Hindlimb muscle (tissue), 1 donor: ENCODE data around the gene XRRA1. TPM values are rescaled to one million over a fixed set of nuclear protein-coding genes. Genes with fewer than 3 reads are reported as not detected.

Experiments used
- DNase-seq: peaks from one replicate; pipeline ENCODE4 v3.0.0-alpha.2; 2013
- polyA plus RNA-seq: library from polyadenylated mRNA; unstranded; fragments of 120-200 nt; gene quantifications from one replicate; pipeline ENCODE4 v1.2.1, GENCODE V29; 2013; ENCODE audit not compliant: insufficient read length

XRRA1 gene
- polyA plus RNA-seq, 1 donor, result 5.6 TPM

- no peak for DNase-seq
Measured at GRCh38 chr11:74949753-74950137, 854 bp upstream of the XRRA1 start.

GRCh38 chr11:74948546-74948897, 369 bp downstream of the XRRA1 start:
- DNase-seq, result no peak

- DNase-seq, result no peak
Measured at GRCh38 chr11:74942073-74942759, 6.7 kb downstream of the XRRA1 start.

- DNase-seq, result no peak
Measured at GRCh38 chr11:74941492-74941891, 7.4 kb downstream of the XRRA1 start.

- no peak for DNase-seq
Measured at GRCh38 chr11:74937696-74938475, 11.0 kb downstream of the XRRA1 start.

- DNase-seq, result no peak
Measured at GRCh38 chr11:74936976-74937375, 11.9 kb downstream of the XRRA1 start.

- no peak for DNase-seq
Measured at GRCh38 chr11:74936087-74936486, 12.8 kb downstream of the XRRA1 start.

GRCh38 chr11:74935285-74935684, 13.6 kb downstream of the XRRA1 start:
- no peak for DNase-seq

- DNase-seq, result no peak
Measured at GRCh38 chr11:74933765-74934164, 15.1 kb downstream of the XRRA1 start.

GRCh38 chr11:74932797-74933196, 16.1 kb downstream of the XRRA1 start:
- no peak for DNase-seq

- DNase-seq, result no peak
Measured at GRCh38 chr11:74932169-74932568, 16.7 kb downstream of the XRRA1 start.

- DNase-seq, result peak; percentile 78
Measured at GRCh38 chr11:74929431-74930363, 19.2 kb downstream of the XRRA1 start.

GRCh38 chr11:74927496-74927895, 21.4 kb downstream of the XRRA1 start:
- no peak for DNase-seq

- DNase-seq, result no peak
Measured at GRCh38 chr11:74926304-74927030, 22.4 kb downstream of the XRRA1 start.

- no peak for DNase-seq
Measured at GRCh38 chr11:74925281-74925680, 23.6 kb downstream of the XRRA1 start.

- DNase-seq, result no peak
Measured at GRCh38 chr11:74923125-74923524, 25.8 kb downstream of the XRRA1 start.

- no peak for DNase-seq
Measured at GRCh38 chr11:74909812-74910211, 39.1 kb downstream of the XRRA1 start.

- no peak for DNase-seq
Measured at GRCh38 chr11:74909385-74909784, 39.5 kb downstream of the XRRA1 start.

- no peak for DNase-seq
Measured at GRCh38 chr11:74905326-74905725, 43.6 kb downstream of the XRRA1 start.

- no peak for DNase-seq
Measured at GRCh38 chr11:74902342-74902741, 46.5 kb downstream of the XRRA1 start.

- no peak for DNase-seq
Measured at GRCh38 chr11:74896311-74896710, 52.6 kb downstream of the XRRA1 start.

- DNase-seq, result no peak
Measured at GRCh38 chr11:74895340-74896116, 53.4 kb downstream of the XRRA1 start.
